GM18526 (cell line): ENCODE results near the gene ADIRF.
"Not testable (repeated sequence)": the region's sequence is repeated elsewhere in the genome, so short reads cannot be mapped to it uniquely, and the experiment has no call there.

ENCODE experiments used
- POLR2A ChIP-seq: IDR thresholded peaks from 3 replicates; pipeline ENCODE4 v1.6.1; 2011; ENCODE audit not compliant: insufficient read length; ENCODE audit errors: extremely low read depth

Gene ADIRF

DNA sequence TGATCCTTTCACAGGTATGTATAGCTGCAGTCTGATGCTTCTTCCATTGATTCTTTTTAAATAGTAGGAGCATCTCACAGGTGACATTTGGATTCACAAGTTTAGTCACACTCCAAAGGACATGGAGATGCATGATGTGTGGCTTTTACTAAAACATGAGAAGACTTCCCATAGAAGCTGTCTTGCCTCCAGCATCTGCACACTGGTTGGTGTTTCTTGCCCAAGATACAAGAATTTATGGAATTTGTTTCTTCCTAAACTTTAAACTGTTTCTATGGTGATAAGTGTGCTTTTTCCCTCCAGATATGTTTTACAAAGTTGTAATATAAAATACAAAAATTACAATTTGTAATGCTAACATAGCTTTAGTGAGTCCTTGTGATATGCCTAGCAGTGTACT, 24.2 kb downstream of the ADIRF start:
- TF ChIP-seq POLR2A = no peak

DNA sequence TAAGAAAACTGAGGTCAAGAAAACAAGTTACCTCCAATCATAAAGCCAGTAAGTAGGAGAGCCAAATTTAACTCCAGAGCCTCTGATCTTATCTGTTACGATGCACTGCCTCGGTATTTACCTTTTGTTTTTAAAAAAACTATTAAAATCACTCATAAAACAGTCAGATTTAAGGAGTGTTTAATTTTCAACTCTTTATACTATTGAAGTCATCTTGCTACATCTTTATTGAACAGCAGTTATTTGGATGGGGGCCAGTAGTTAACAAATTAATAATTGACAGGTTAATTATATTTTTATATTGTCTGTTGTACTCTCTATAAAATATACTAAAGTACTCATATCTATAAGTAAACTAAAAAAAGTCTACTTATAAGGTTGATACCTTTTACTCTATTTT, 24.6 kb downstream of the ADIRF start:
- TF ChIP-seq POLR2A = no peak

DNA sequence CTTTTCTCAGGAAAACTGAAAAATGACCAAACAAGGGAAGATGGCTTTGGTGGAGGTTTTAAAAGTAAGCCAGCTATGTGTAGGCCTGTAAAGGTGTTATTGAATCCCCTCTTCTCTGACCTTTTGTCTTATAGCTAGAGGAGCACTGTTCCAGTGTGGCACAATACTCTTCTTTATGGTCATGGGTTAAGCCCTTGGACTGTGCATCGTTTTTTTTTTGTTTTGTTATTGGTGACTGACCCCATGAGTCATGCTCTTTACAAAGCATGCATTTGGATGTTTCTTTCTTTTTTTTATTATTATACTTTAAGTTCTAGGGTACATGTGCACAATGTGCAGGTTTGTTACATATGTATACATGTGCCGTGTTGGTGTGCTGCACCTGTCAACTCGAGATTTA, 32.2 kb downstream of the ADIRF start:
- TF ChIP-seq POLR2A = no peak

DNA sequence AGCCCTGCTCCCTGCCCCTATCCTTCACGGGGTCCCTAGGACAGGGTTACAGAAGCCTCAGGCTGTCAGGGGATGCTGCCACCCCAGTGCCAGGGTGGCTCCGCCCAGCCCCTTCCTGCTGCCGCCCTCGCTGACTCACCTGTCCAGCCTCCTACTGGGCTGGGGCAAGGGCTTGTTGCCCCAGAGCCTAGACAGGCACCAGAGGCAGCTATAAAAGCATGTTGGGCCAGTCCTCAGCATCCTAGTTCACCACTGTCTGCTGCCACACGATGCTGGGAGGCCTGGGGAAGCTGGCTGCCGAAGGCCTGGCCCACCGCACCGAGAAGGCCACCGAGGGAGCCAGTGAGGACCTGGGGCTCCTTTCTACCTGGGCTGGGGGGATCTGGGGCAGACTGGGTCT, 51.8 kb downstream of the ADIRF start, which contains the start of gene FAM25A:
FAM25A (plus strand) TSS at position 239 of the 400 bp plus-strand sequence; CDS start at position 270, 31 bp downstream.
- not testable (repeated sequence) for TF ChIP-seq POLR2A
